Panc1 (cell line): ENCODE results near the gene KCNQ4. TPM values are rescaled to one million over a fixed set of nuclear protein-coding genes. Genes with fewer than 3 reads are reported as not detected.

Experiments used
- ATAC-seq: fragments of 200-7000 bp; cut with Tn5 transposase; 2 replicates; pipeline ENCODE4 v1.9.1; 2020; ENCODE audit warnings: mild to moderate bottlenecking, moderate library complexity
- BruUV-seq: library from RNA; stranded (reverse); fragments of 400-500 nt; replicated peaks from 2 replicates; lab custom pipeline; 2021; lab: Mats Ljungman, UMichigan
- CTCF ChIA-PET: fragments of 300-600 bp; sonication (Branson Sonifier 250); formaldehyde crosslinking; loops from one replicate; lab custom pipeline; 2022; ENCODE audit warnings: antibody characterized with exemption; lab: Charles Lee
- POLR2A ChIA-PET: fragments of 300-600 bp; sonication (Branson Sonifier 250); formaldehyde crosslinking; loops from one replicate; lab custom pipeline; 2022; ENCODE audit warnings: antibody characterized with exemption; lab: Charles Lee
- DNase-seq: peaks from one replicate; pipeline ENCODE4 v3.0.0-alpha.2; 2010; ENCODE audit warnings: low read depth, low spot score
- H3K27ac ChIP-seq: 2 replicates; pipeline ENCODE4 v1.5.1; 2011; ENCODE audit warnings: mild to moderate bottlenecking, low read length, inconsistent platforms
- H3K27me3 ChIP-seq: fragments of 200-500 bp; sonication (Bioruptor generic); 2 replicates; pipeline ENCODE4 v1.6.0; 2014; ENCODE audit warnings: low read length, inconsistent platforms; ENCODE audit not compliant: control insufficient read depth, insufficient read depth
- H3K36me3 ChIP-seq: fragments of 200-500 bp; sonication (Bioruptor generic); 2 replicates; pipeline ENCODE4 v1.5.1; 2014; ENCODE audit warnings: inconsistent platforms, mild to moderate bottlenecking, low read length, moderate library complexity; ENCODE audit not compliant: control insufficient read depth, insufficient read depth
- H3K4me1 ChIP-seq: 2 replicates; pipeline ENCODE4 v1.5.1; 2011; ENCODE audit warnings: inconsistent platforms, mild to moderate bottlenecking, low read length, moderate library complexity; ENCODE audit not compliant: control insufficient read depth, insufficient read depth
- H3K4me3 ChIP-seq, 2 experiments: 2 replicates each; pipeline ENCODE4 v1.5.1; 2011 to 2012; ENCODE audit warnings: low read depth in 2 of 2, low read length in 2 of 2, mild to moderate bottlenecking in 2 of 2, inconsistent platforms in 1 of 2, moderate library complexity in 1 of 2
- H3K9me3 ChIP-seq: fragments of 200-500 bp; sonication (Bioruptor generic); 2 replicates; pipeline ENCODE4 v1.5.1; 2014; ENCODE audit warnings: low read depth, mild to moderate bottlenecking, inconsistent platforms, low read length, moderate library complexity; ENCODE audit not compliant: control insufficient read depth, insufficient read depth
- CTCF ChIP-seq: fragments of 450-650 bp; IDR thresholded peaks from 2 replicates; pipeline ENCODE4 v1.5.1; 2017; ENCODE audit warnings: mild to moderate bottlenecking
- POLR2AphosphoS5 ChIP-seq: IDR thresholded peaks from 2 replicates; pipeline ENCODE4 v1.6.1; 2012; ENCODE audit warnings: mild to moderate bottlenecking, low read depth, low read length, moderate library complexity
- REST ChIP-seq, 2 experiments: IDR thresholded peaks; 2 replicates each; pipeline ENCODE4 v1.6.1; 2011 to 2012; ENCODE audit warnings: low read depth in 2 of 2, control low read depth in 1 of 2, low read length in 1 of 2, mild to moderate bottlenecking in 1 of 2, moderate library complexity in 1 of 2; ENCODE audit not compliant: insufficient read depth in 1 of 2
- SIN3A ChIP-seq: IDR thresholded peaks from 2 replicates; pipeline ENCODE4 v1.6.1; 2012; ENCODE audit warnings: low read depth, mild to moderate bottlenecking, low read length, moderate library complexity, borderline replicate concordance; ENCODE audit not compliant: insufficient read depth
- TCF7L2 ChIP-seq: IDR thresholded peaks from 2 replicates; pipeline ENCODE4 v1.6.1; 2011; ENCODE audit warnings: mild to moderate bottlenecking, low read depth, low read length, inconsistent platforms
- in situ Hi-C: cut with HindIII; loops from 2 replicates; pipeline ENCODE4 v1.10.0; 2016; ENCODE audit warnings: low sequenced_read_pairs, low pct_unique_long_range_greater_than_20kb
- intact Hi-C: fragments of 100-400 bp; cut with micrococcal nuclease; formaldehyde crosslinking; loops from one replicate; pipeline ENCODE4 v1.10.0; 2022; ENCODE audit not compliant: unreplicated experiment
- total RNA-seq: library from RNA; stranded (reverse); gene quantifications from one replicate; pipeline ENCODE4 v1.2.1, GENCODE V29; 2021; ENCODE audit not compliant: unreplicated experiment

KCNQ4 gene
- total RNA-seq, 1 experiment from 2014 or later: 2.6 TPM

GRCh38 chr1:40802742-40803113 is 19.1 kb downstream of the KCNQ4 start:
- no peak for ATAC-seq

GRCh38 chr1:40803447-40803846 is 19.9 kb downstream of the KCNQ4 start:
- intact Hi-C loops: no loop called here
- Histone ChIP-seq H3K4me1 (peaks cover 7% of the 10 kb centered on the region), H3K36me3 (no peaks in the 10 kb centered on the region), H3K27me3 (no peaks in the 10 kb centered on the region), H3K4me3 (no peak overlapping the region), H3K27ac (no peak overlapping the region), H3K9me3 (no peaks in the 10 kb centered on the region)
- BruUV-seq: no TSS peak
- TF ChIP-seq REST (IDR thresholded peaks at IDR 0.05; ENCODE audit: insufficient read depth in 1 of 2, low read depth in 2 of 2, low read length in 1 of 2) (no peak), POLR2AphosphoS5 (no peak), SIN3A (no peak), CTCF (no peak), TCF7L2 (no peak)
- ATAC-seq: no peak
- POLR2A ChIA-PET: no interaction called here
- CTCF ChIA-PET: no interaction called here
- in situ Hi-C loops: no loop called here
- DNase-seq: no peak

More at GRCh38 chr1:40802742-40803113, 19.1 kb downstream of the KCNQ4 start:
- BruUV-seq: no TSS peak
- H3K4me3 ChIP-seq: peak overlapping the region; percentile 56 to 71
- no peak for DNase-seq
- in situ Hi-C loops: no loop called here
- ChIA-PET CTCF (no interaction called here), POLR2A (no interaction called here)
- no peaks in the 10 kb centered on the region for H3K36me3 ChIP-seq
- no peak for TF ChIP-seq SIN3A
- no peak for TF ChIP-seq TCF7L2
- TF ChIP-seq POLR2AphosphoS5: no peak
- no peak for TF ChIP-seq CTCF
- no peak for TF ChIP-seq REST (IDR thresholded peaks at IDR 0.05; ENCODE audit: insufficient read depth in 1 of 2, low read depth in 2 of 2, low read length in 1 of 2)
- peak overlapping the region; percentile 39; the same call in 1 of the 2 replicates for H3K27ac ChIP-seq
- H3K9me3 ChIP-seq: no peaks in the 10 kb centered on the region
- peaks cover 7% of the 10 kb centered on the region for H3K4me1 ChIP-seq
- intact Hi-C loops: no loop called here
- no peaks in the 10 kb centered on the region for H3K27me3 ChIP-seq
